Endothelial cell of umbilical vein (primary cell): ENCODE data around the gene PLEKHA6. TPM values are rescaled to one million over a fixed set of nuclear protein-coding genes. Genes with fewer than 3 reads are reported as not detected.

Experiments
- BruUV-seq: library from RNA; stranded (reverse); fragments of 400-500 nt; replicated peaks from 2 replicates; lab custom pipeline; 2021; lab: Mats Ljungman, UMichigan
- CTCF ChIA-PET: fragments of 300-600, 350-600 bp; sonication (Branson Sonifier 250); formaldehyde crosslinking; loops from one replicate; lab custom pipeline; 2021; ENCODE audit warnings: antibody characterized with exemption, inconsistent platforms; lab: Charles Lee
- POLR2A ChIA-PET: fragments of 300-600, 350-600 bp; sonication (Branson Sonifier 250); formaldehyde crosslinking; loops from one replicate; lab custom pipeline; 2021; ENCODE audit warnings: antibody characterized with exemption, inconsistent platforms; lab: Charles Lee
- DNase-seq: peaks from one replicate; pipeline ENCODE4 v3.0.0-alpha.2; 2011; ENCODE audit warnings: low read depth, low spot score
- FAIRE-seq: peaks from 2 replicates; lab custom pipeline; 2011; peaks lifted over from hg19 to GRCh38; lab: Jason Lieb, UNC
- H2AFZ ChIP-seq: 2 replicates; pipeline ENCODE4 v1.6.0; 2012; ENCODE audit warnings: low read depth, low read length, control low read depth, inconsistent platforms
- H3K27ac ChIP-seq: 2 replicates; pipeline ENCODE4 v1.5.1; 2011; ENCODE audit warnings: low read depth, mild to moderate bottlenecking, control low read depth, low read length, moderate library complexity; ENCODE audit not compliant: insufficient read depth
- H3K27me3 ChIP-seq, 2 experiments: 2 replicates each; pipeline versions ENCODE4 v1.6.0 to v1.6.1; 2011; ENCODE audit warnings: low read length in 2 of 2, mixed read lengths in 1 of 2; ENCODE audit not compliant: control insufficient read depth in 2 of 2, insufficient read depth in 2 of 2
- H3K36me3 ChIP-seq, 2 experiments: 2 replicates in 1 of 2; 3 replicates in 1 of 2; pipeline ENCODE4 v1.5.1; 2011; ENCODE audit warnings: low read length in 2 of 2, mild to moderate bottlenecking in 1 of 2, moderate library complexity in 1 of 2; ENCODE audit not compliant: control insufficient read depth in 2 of 2, insufficient read depth in 2 of 2; ENCODE audit errors: extremely low read depth in 1 of 2
- H3K4me1 ChIP-seq: 3 replicates; pipeline ENCODE4 v1.5.1; 2011; ENCODE audit warnings: mild to moderate bottlenecking, low read length; ENCODE audit not compliant: control insufficient read depth, insufficient read depth; ENCODE audit errors: extremely low read depth
- H3K4me2 ChIP-seq: 2 replicates; pipeline ENCODE4 v1.6.1; 2011; ENCODE audit warnings: low read length, control low read depth, mixed read lengths; ENCODE audit not compliant: insufficient read depth
- H3K4me3 ChIP-seq, 3 experiments: fragments of 200-600 bp in 1 of 3; sonication (generic), shearing (Covaris generic) in 1 of 3; replicated peaks in 1 of 3; 2 replicates each; pipeline ENCODE4 v1.5.1; 2011 to 2016; ENCODE audit warnings: control low read depth in 3 of 3, low read length in 3 of 3, mild to moderate bottlenecking in 2 of 3, inconsistent platforms in 1 of 3, low read depth in 1 of 3, moderate library complexity in 1 of 3; ENCODE audit not compliant: insufficient read depth in 1 of 3
- H3K79me2 ChIP-seq: 2 replicates; pipeline ENCODE4 v1.6.0; 2012; ENCODE audit warnings: low read length, inconsistent platforms; ENCODE audit not compliant: control insufficient read depth, insufficient read depth
- H3K9ac ChIP-seq: replicated peaks from 2 replicates; pipeline ENCODE3; 2011; ENCODE audit warnings: low read length, control low read depth; ENCODE audit not compliant: insufficient read depth; ENCODE audit errors: extremely low read depth
- H3K9me1 ChIP-seq: replicated peaks from 3 replicates; pipeline ENCODE4 v1.6.0; 2011; ENCODE audit warnings: mild to moderate bottlenecking, low read length; ENCODE audit not compliant: control insufficient read depth, insufficient read depth; ENCODE audit errors: extremely low read depth
- H3K9me3 ChIP-seq: replicated peaks from 2 replicates; pipeline ENCODE4 v1.5.1; 2012; ENCODE audit warnings: low read length, inconsistent platforms; ENCODE audit not compliant: control insufficient read depth, insufficient read depth
- H4K20me1 ChIP-seq: replicated peaks from 2 replicates; pipeline ENCODE3; 2011; ENCODE audit warnings: mild to moderate bottlenecking, low read length; ENCODE audit not compliant: control insufficient read depth, insufficient read depth; ENCODE audit errors: extremely low read depth
- EZH2 ChIP-seq: IDR thresholded peaks from 2 replicates; pipeline ENCODE4 v1.6.1; 2012; ENCODE audit warnings: borderline replicate concordance, low read depth, mild to moderate bottlenecking, moderate library complexity, low read length, inconsistent platforms; ENCODE audit not compliant: severe bottlenecking
- FOS ChIP-seq: IDR thresholded peaks from 2 replicates; pipeline ENCODE4 v1.6.1; 2011; ENCODE audit warnings: mild to moderate bottlenecking, low read length, moderate library complexity, borderline replicate concordance; ENCODE audit not compliant: insufficient read depth
- GATA2 ChIP-seq: IDR thresholded peaks from 2 replicates; pipeline ENCODE4 v1.7.0; 2011; ENCODE audit warnings: low read depth, mild to moderate bottlenecking, moderate library complexity, mixed read lengths, low read length; ENCODE audit not compliant: insufficient read length, insufficient read depth
- JUN ChIP-seq: IDR thresholded peaks from 2 replicates; pipeline ENCODE4 v1.6.1; 2011; ENCODE audit warnings: borderline replicate concordance, low read depth; ENCODE audit not compliant: insufficient read length, insufficient read depth
- MYC ChIP-seq: IDR thresholded peaks from one replicate; pipeline ENCODE4 v1.6.1; 2011; ENCODE audit warnings: mild to moderate bottlenecking, low read depth, low read length
- POLR2A ChIP-seq: IDR thresholded peaks from 2 replicates; pipeline ENCODE4 v1.6.1; 2012; ENCODE audit warnings: low read depth, mild to moderate bottlenecking, control low read depth, low read length
- POLR2AphosphoS5 ChIP-seq: IDR thresholded peaks from 2 replicates; pipeline ENCODE4 v1.6.1; 2012; ENCODE audit warnings: low read depth, mild to moderate bottlenecking, control low read depth, low read length, moderate library complexity; ENCODE audit not compliant: insufficient read depth
- dilution Hi-C: fragments of 300-500 bp; cut with MboI; formaldehyde crosslinking; loops from one replicate; pipeline ENCODE4 v1.15.0; 2019; ENCODE audit warnings: low sequenced_read_pairs; ENCODE audit not compliant: extremely low pct_ligation_motif_present
- intact Hi-C: fragments of 100-400 bp; cut with micrococcal nuclease; formaldehyde crosslinking; loops from one replicate; pipeline ENCODE4 v1.10.0; 2022
- polyA plus RNA-seq, 4 experiments: library from polyadenylated mRNA; depleted of rRNA in 3 of 4; stranded (reverse) in 3 of 4; unstranded in 1 of 4; fragments of >200 nt; gene quantifications; 2 replicates each; pipeline versions ENCODE4 v1.2.1 to v1.2.3, GENCODE V29; 2011 to 2012; ENCODE audit warnings: missing spikeins in 1 of 4
- total RNA-seq: library from RNA; stranded (reverse); gene quantifications from 2 replicates; pipeline ENCODE4 v1.2.3, GENCODE V29; 2021
- TF ChIP-seq, protein P1 (sequence below): IDR thresholded peaks from 2 replicates; pipeline ENCODE4 v1.6.1; 2011; ENCODE audit not compliant: insufficient read depth, insufficient read length
- TF ChIP-seq, protein P2 (sequence below), 2 donors: IDR thresholded peaks; 1 replicate in 1 of 2; 2 replicates in 1 of 2; pipeline ENCODE4 v1.5.1; 2011; ENCODE audit warnings: low read length in 2 of 2, mild to moderate bottlenecking in 2 of 2, moderate library complexity in 2 of 2, control low read depth in 1 of 2, inconsistent platforms in 1 of 2, low read depth in 1 of 2; ENCODE audit not compliant: insufficient read depth in 1 of 2; ENCODE audit errors: extremely low read depth in 1 of 2

The PLEKHA6 gene
- total and polyA plus RNA-seq, 2 donors (not counting 3 experiments of a cell fraction or from before 2014, with no cell fraction given): 2.1 to 15.0 TPM

GRCh38 chr1:204196068-204196795, 163.5 kb downstream of the PLEKHA6 start, which contains the start of gene KISS1:
Gene KISS1, minus strand, starts transcription at chr1:204196491. Its CDS starts 3,615 bp downstream, at chr1:204192876.
- Histone ChIP-seq H3K9me1 (no peaks in the 10 kb centered on the region), H3K36me3 (no peaks in the 10 kb centered on the region), H3K4me2 (no peak within 1 kb of the TSS), H3K9ac (no peak within 1 kb of the TSS), H3K4me1 (peaks cover 39% of the 10 kb centered on the region), H3K79me2 (no peaks in the 10 kb centered on the region), H3K27me3 (no peaks in the 10 kb centered on the region), H3K4me3 (no peak within 1 kb of the TSS), H3K9me3 (no peaks in the 10 kb centered on the region), H3K27ac (peak within 1 kb of the TSS; percentile 87), H2AFZ (peak within 1 kb of the TSS; percentile 72), H4K20me1 (no peaks in the 10 kb centered on the region)
- ChIA-PET CTCF (interaction anchor here (3.8 kb wide), 1 partner anchor 10 kb away, joined by 86 read pairs; no protein-coding TSS in a partner anchor), POLR2A (no interaction called here)
- no TSS peak for BruUV-seq
- peak; percentile 55 for FAIRE-seq
- intact Hi-C loops: no loop called here
- no peak for DNase-seq
- no peak for TF ChIP-seq FOS
- TF ChIP-seq POLR2A: no peak
- TF ChIP-seq GATA2: no peak
- dilution Hi-C loops: no loop called here

- Histone ChIP-seq H2AFZ (no peak overlapping the region), H3K36me3 (no peaks in the 10 kb centered on the region), H3K27me3 (no peaks in the 10 kb centered on the region), H3K9ac (no peak overlapping the region), H3K27ac (no peak overlapping the region), H3K9me3 (no peaks in the 10 kb centered on the region), H4K20me1 (no peaks in the 10 kb centered on the region), H3K79me2 (no peaks in the 10 kb centered on the region), H3K4me1 (peaks cover 49% of the 10 kb centered on the region), H3K4me3 (no peak overlapping the region), H3K4me2 (no peak overlapping the region), H3K9me1 (no peaks in the 10 kb centered on the region)
- CTCF ChIA-PET: interaction anchor here (1.7 kb wide), 1 partner anchor 12 kb away, joined by 8 read pairs; no protein-coding TSS in a partner anchor
- FAIRE-seq (no peak), DNase-seq (no peak)
- POLR2A ChIA-PET: interaction anchor here (0.6 kb wide), 1 partner anchor 320 kb away, joined by 5 read pairs; no protein-coding TSS in a partner anchor
- dilution Hi-C loops: no loop called here
- no peak for TF ChIP-seq POLR2AphosphoS5
- TF ChIP-seq, protein P1, sequence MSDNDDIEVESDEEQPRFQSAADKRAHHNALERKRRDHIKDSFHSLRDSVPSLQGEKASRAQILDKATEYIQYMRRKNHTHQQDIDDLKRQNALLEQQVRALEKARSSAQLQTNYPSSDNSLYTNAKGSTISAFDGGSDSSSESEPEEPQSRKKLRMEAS: no peak
- no peak for TF ChIP-seq POLR2A
- no peak for TF ChIP-seq MYC
- no peak for TF ChIP-seq FOS
- TF ChIP-seq GATA2: no peak
- no peak for TF ChIP-seq EZH2
- TF ChIP-seq, protein P2, sequence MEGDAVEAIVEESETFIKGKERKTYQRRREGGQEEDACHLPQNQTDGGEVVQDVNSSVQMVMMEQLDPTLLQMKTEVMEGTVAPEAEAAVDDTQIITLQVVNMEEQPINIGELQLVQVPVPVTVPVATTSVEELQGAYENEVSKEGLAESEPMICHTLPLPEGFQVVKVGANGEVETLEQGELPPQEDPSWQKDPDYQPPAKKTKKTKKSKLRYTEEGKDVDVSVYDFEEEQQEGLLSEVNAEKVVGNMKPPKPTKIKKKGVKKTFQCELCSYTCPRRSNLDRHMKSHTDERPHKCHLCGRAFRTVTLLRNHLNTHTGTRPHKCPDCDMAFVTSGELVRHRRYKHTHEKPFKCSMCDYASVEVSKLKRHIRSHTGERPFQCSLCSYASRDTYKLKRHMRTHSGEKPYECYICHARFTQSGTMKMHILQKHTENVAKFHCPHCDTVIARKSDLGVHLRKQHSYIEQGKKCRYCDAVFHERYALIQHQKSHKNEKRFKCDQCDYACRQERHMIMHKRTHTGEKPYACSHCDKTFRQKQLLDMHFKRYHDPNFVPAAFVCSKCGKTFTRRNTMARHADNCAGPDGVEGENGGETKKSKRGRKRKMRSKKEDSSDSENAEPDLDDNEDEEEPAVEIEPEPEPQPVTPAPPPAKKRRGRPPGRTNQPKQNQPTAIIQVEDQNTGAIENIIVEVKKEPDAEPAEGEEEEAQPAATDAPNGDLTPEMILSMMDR (IDR thresholded peaks at IDR 0.05; ENCODE audit: extremely low read depth in 1 of 2, insufficient read depth in 1 of 2, low read depth in 1 of 2, low read length in 2 of 2): no peak
- TF ChIP-seq JUN: no peak
- BruUV-seq: no TSS peak
- intact Hi-C loops: no loop called here
Observed at GRCh38 chr1:204194771-204195170, 165.0 kb downstream of the PLEKHA6 start.
